Kidney (tissue), 14 donors: Measurements from ENCODE around the gene TMPRSS11B. TPM values are rescaled to one million over a fixed set of nuclear protein-coding genes. Genes with fewer than 3 reads are reported as not detected.
"Not testable (repeated sequence)": the region's sequence is repeated elsewhere in the genome, so short reads cannot be mapped to it uniquely, and the experiment has no call there.

Source experiments
- DNase-seq, 5 donors: peaks; one replicate each; pipeline ENCODE4 v3.0.0-alpha.2; 2013 to 2020
- FAIRE-seq: peaks from 2 replicates; lab custom pipeline; 2012; peaks lifted over from hg19 to GRCh38; lab: Jason Lieb, UNC
- H3K27ac ChIP-seq, 2 donors: one replicate each; pipeline ENCODE4 v1.7.0; 2013; ENCODE audit warnings: low read depth in 2 of 2, low read length in 2 of 2, inconsistent platforms in 1 of 2
- H3K27me3 ChIP-seq: one replicate; pipeline ENCODE4 v1.7.1; 2013; ENCODE audit warnings: low read length, inconsistent platforms; ENCODE audit not compliant: control insufficient read depth, insufficient read depth
- H3K36me3 ChIP-seq, 3 donors: one replicate each; pipeline versions ENCODE4 v1.7.0 to v1.7.1; 2013; ENCODE audit warnings: low read length in 3 of 3, control low read depth in 1 of 3, inconsistent platforms in 1 of 3; ENCODE audit not compliant: insufficient read depth in 3 of 3, control insufficient read depth in 2 of 3
- H3K4me1 ChIP-seq, 3 donors: one replicate each; pipeline versions ENCODE4 v1.7.0 to v1.7.1; 2013; ENCODE audit warnings: low read length in 3 of 3, inconsistent platforms in 1 of 3, low read depth in 1 of 3; ENCODE audit not compliant: control insufficient read depth in 2 of 3, insufficient read depth in 2 of 3
- H3K4me3 ChIP-seq, 3 donors: one replicate each; pipeline versions ENCODE4 v1.7.0 to v1.8.1; 2013; ENCODE audit warnings: low read length in 3 of 3, control low read depth in 1 of 3, inconsistent platforms in 1 of 3
- H3K9ac ChIP-seq, 3 donors: one replicate each; pipeline versions ENCODE4 v1.7.0 to v1.7.1; 2013; ENCODE audit warnings: low read length in 3 of 3, control low read depth in 1 of 3, inconsistent platforms in 1 of 3
- H3K9me3 ChIP-seq, 3 donors: one replicate each; pipeline versions ENCODE4 v1.7.0 to v1.7.1; 2013; ENCODE audit warnings: low read length in 3 of 3, control low read depth in 1 of 3, inconsistent platforms in 1 of 3; ENCODE audit not compliant: control insufficient read depth in 2 of 3, insufficient read depth in 1 of 3
- CTCF ChIP-seq: IDR thresholded peaks from 3 replicates; pipeline ENCODE4 v1.5.1; 2012; ENCODE audit warnings: mild to moderate bottlenecking, moderate library complexity, borderline replicate concordance; ENCODE audit not compliant: insufficient read depth; ENCODE audit errors: extremely low read depth
- intact Hi-C: fragments of 100-400 bp; cut with DNase I; formaldehyde crosslinking; loops from one replicate; pipeline ENCODE4 v1.11.1; 2022
- polyA plus RNA-seq: library from polyadenylated mRNA; stranded (reverse); fragments of 350-450 nt; fragmentation: Illumina TruSeq; extraction: RNeasy Lipid Tissue Mini Kit (QIAGEN cat#74804); gene quantifications from one replicate; pipeline ENCODE4 v1.2.3, GENCODE V29; 2014; ENCODE audit warnings: low read depth, low replicate concordance; ENCODE audit not compliant: insufficient read depth
- total RNA-seq: library from RNA; stranded (reverse); fragmentation: NEBNext Ultra II Directional; extraction: Animal tissue kit (Norgen Biotek cat#: 25700); gene quantifications from one replicate; pipeline ENCODE4 v1.2.1, GENCODE V29; 2021
- donor health status: control.
- donor health status: control.
- donor health status: control.
- donor health status: control.
- donor health status: control.
- donor health status: DM: yes; HTN: yes; CAD: no.
- donor health status: Normal renal cell carcinoma (clear cell type).

The TMPRSS11B gene
- total and polyA plus RNA-seq, 2 donors from 2014 or later: not detected

- intact Hi-C loops: no loop called here
- DNase-seq (no peak), FAIRE-seq (no peak)
These were observed 29.0 kb downstream of the TMPRSS11B start for GRCh38 chr4:68216501-68216900.

DNA sequence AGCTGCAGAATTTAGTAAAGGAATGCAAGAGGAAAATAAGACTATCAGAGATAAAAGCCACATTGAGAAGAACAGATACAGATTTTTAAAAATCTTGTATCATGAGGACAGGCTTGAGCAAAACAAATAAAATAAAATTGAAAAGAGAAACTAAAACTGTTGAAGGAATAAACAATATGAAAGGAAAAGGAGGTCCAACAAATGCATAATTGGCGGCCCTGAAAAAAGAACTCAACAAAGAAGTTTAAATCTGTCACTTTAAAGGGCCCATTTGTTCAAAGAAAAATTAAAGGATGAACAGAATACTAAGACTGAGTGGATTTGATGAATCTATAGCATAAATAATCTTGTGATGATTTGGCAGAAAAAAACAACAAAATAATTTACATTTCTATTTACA is 36.5 kb downstream of the TMPRSS11B start:
- H3K36me3 ChIP-seq: no peaks in the 10 kb centered on the region
- H3K9ac ChIP-seq: no peak overlapping the region
- H3K4me1 ChIP-seq: no peaks in the 10 kb centered on the region
- H3K27me3 ChIP-seq: no peaks in the 10 kb centered on the region
- H3K9me3 ChIP-seq: peaks cover 0 to 6% (median 2%) of the 10 kb centered on the region in 3 donors
- TF ChIP-seq CTCF: no peak
- DNase-seq: no peak
- no peak for FAIRE-seq
- H3K27ac ChIP-seq: no peak overlapping the region
- intact Hi-C loops: no loop called here
- no peak overlapping the region for H3K4me3 ChIP-seq

More at GRCh38 chr4:68216501-68216900, 29.0 kb downstream of the TMPRSS11B start:
- H3K27me3 ChIP-seq: no peaks in the 10 kb centered on the region
- H3K36me3 ChIP-seq: no peaks in the 10 kb centered on the region
- H3K9me3 ChIP-seq: no peaks in the 10 kb centered on the region
- H3K27ac ChIP-seq: no peak overlapping the region
- no peak for TF ChIP-seq CTCF
- H3K4me3 ChIP-seq: no peak overlapping the region
- no peaks in the 10 kb centered on the region for H3K4me1 ChIP-seq
- no peak overlapping the region for H3K9ac ChIP-seq

GRCh38 chr4:68194305-68194704 is 51.2 kb downstream of the TMPRSS11B start:
- H3K4me3 ChIP-seq, H3K4me1 ChIP-seq, H3K9ac ChIP-seq, H3K27ac ChIP-seq, H3K27me3 ChIP-seq, intact Hi-C loops, H3K9me3 ChIP-seq, FAIRE-seq, H3K36me3 ChIP-seq: not testable (repeated sequence)
- peak in 1 of 5 donors; percentile 34 for DNase-seq

DNA sequence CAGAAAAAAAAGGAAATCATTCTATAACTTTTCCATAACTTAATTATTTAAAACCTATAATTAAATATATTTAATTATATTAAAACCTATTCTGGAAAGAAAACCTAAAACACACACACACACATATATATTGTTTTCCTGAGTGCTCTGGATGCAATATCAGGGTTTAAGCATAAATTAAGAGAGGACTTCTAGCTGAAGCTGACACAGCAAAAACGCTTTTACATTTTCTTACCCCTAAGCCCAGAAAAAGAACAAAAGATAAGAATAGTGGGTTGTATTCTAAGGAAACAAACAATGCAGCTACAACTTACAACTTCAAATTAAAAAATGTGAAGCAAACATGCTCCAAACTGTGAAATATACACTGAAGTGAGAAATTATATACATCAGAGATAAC is 52.3 kb downstream of the TMPRSS11B start:
- FAIRE-seq (no peak), DNase-seq (no peak)
- Histone ChIP-seq H3K9me3 (no peaks in the 10 kb centered on the region), H3K27me3 (no peaks in the 10 kb centered on the region), H3K9ac (no peak overlapping the region), H3K4me3 (no peak overlapping the region), H3K36me3 (no peaks in the 10 kb centered on the region), H3K27ac (no peak overlapping the region), H3K4me1 (no peaks in the 10 kb centered on the region)
- TF ChIP-seq CTCF: no peak
- intact Hi-C loops: no loop called here
